ENCODE data around the gene RTN4.

DNA sequence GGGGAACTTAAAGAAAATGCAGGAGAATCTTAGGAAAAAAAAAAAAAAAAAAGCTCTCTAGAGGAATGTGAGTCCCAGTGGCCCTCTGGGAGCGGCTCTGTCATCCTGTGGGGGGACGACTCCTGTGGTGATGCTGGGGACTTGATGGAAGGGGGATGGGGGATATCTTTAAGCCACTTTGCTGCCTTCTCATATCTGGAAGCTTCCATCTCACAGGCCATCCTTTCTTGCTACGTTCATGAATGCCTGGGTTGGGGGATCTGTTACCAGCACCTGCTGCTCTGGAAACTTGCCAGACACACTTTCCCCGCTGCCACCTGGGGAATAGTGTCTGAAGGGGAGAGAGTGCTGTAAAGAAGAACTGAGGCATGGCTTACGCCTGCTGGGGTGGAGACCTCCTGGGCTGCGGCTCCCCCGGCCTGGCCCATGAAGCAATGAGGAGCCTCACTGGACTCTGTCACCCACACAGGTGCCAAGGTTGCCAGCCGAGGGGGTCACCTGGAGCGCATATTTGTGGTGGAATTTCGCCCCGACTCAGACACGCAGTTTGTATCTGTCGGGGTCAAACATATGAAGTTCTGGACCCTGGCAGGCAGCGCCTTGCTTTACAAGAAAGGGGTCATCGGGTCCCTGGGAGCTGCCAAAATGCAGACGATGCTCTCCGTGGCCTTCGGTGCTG lies 92.8 kb downstream of the RTN4 start:
- no peak for TF ChIP-seq POLR2A (IDR thresholded peaks at IDR 0.05)
- TF ChIP-seq, protein P1, sequence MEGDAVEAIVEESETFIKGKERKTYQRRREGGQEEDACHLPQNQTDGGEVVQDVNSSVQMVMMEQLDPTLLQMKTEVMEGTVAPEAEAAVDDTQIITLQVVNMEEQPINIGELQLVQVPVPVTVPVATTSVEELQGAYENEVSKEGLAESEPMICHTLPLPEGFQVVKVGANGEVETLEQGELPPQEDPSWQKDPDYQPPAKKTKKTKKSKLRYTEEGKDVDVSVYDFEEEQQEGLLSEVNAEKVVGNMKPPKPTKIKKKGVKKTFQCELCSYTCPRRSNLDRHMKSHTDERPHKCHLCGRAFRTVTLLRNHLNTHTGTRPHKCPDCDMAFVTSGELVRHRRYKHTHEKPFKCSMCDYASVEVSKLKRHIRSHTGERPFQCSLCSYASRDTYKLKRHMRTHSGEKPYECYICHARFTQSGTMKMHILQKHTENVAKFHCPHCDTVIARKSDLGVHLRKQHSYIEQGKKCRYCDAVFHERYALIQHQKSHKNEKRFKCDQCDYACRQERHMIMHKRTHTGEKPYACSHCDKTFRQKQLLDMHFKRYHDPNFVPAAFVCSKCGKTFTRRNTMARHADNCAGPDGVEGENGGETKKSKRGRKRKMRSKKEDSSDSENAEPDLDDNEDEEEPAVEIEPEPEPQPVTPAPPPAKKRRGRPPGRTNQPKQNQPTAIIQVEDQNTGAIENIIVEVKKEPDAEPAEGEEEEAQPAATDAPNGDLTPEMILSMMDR (IDR thresholded peaks at IDR 0.05): no peak
